Measurements from ENCODE around the gene STRA6. TPM values are rescaled to one million over a fixed set of nuclear protein-coding genes. Genes with fewer than 3 reads are reported as not detected.
A peak's percentile ranks its signal among the peaks of the same experiment; 100 is the strongest.

The STRA6 gene
- total RNA-seq, 8 experiments from 2014 or later = 1.7 to 53.9 (median 14.3) TPM

- WGBS, 10 experiments = 20 to 94% (median 47%) methylated on average over 1 to 9 of the region's 17 CpGs; no CpG with 5 or more reads in 7 of the 10 experiments
- H3K4me3 ChIP-seq = no peak overlapping the region
- peak overlapping the region in 1 of 2 donors; percentile 16 for H3K27ac ChIP-seq
- ATAC-seq (replicated peaks in 6 of 8) = peak in 5 of 8 experiments; percentile 4 to 67 (median 11)
- in situ Hi-C loops (cut with MboI; ENCODE audit: low pct_unique_long_range_greater_than_20kb in 2 of 9, low sequenced_read_pairs in 9 of 9, unreplicated experiment in 9 of 9) = no loop called here
- H3K4me1 ChIP-seq (replicated peaks in 1 of 2) = peaks cover 27 to 28% of the 10 kb centered on the region in 2 donors
Measured at GRCh38 chr15:74179983-74180880, 22.4 kb downstream of the STRA6 start.

GRCh38 chr15:74179101-74179841 is 23.3 kb downstream of the STRA6 start:
- H3K27ac ChIP-seq = no peak overlapping the region
- in situ Hi-C loops (cut with MboI; ENCODE audit: low pct_unique_long_range_greater_than_20kb in 2 of 9, low sequenced_read_pairs in 9 of 9, unreplicated experiment in 9 of 9) = no loop called here
- peak in 6 of 8 experiments; percentile 7 to 90 (median 45) for ATAC-seq (replicated peaks in 6 of 8)
- H3K4me1 ChIP-seq (replicated peaks in 1 of 2) = peaks cover 30 to 31% of the 10 kb centered on the region in 2 donors
- WGBS, 10 experiments = 0 to 100% (median 85%) methylated on average over 1 to 6 of the region's 13 CpGs; no CpG with 5 or more reads in 5 of the 10 experiments
- H3K4me3 ChIP-seq = no peak overlapping the region

GRCh38 chr15:74178326-74179100 is 24.1 kb downstream of the STRA6 start:
- peak overlapping the region in 1 of 2 donors; percentile 63 for H3K27ac ChIP-seq
- in situ Hi-C loops (cut with MboI; ENCODE audit: low pct_unique_long_range_greater_than_20kb in 2 of 9, low sequenced_read_pairs in 9 of 9, unreplicated experiment in 9 of 9) = no loop called here
- H3K4me1 ChIP-seq (replicated peaks in 1 of 2) = peaks cover 38% of the 10 kb centered on the region in 2 donors
- no peak for ATAC-seq (replicated peaks in 6 of 8)
- WGBS, 10 experiments = 40 to 100% (median 91%) methylated on average over 1 to 3 of the region's 7 CpGs; no CpG with 5 or more reads in 4 of the 10 experiments
- no peak overlapping the region for H3K4me3 ChIP-seq

GRCh38 chr15:74176262-74177214 is 26.0 kb downstream of the STRA6 start:
- peak in 1 of 8 experiments; percentile 5 for ATAC-seq (replicated peaks in 6 of 8)
- H3K27ac ChIP-seq = peak overlapping the region; percentile 69 to 84
- no peak overlapping the region for H3K4me3 ChIP-seq
- peaks cover 51 to 52% of the 10 kb centered on the region in 2 donors for H3K4me1 ChIP-seq (replicated peaks in 1 of 2)
- 49 to 100% (median 79%) methylated on average over 1 to 6 of the region's 10 CpGs; no CpG with 5 or more reads in 5 of the 10 experiments for WGBS, 10 experiments
- in situ Hi-C loops (cut with MboI; ENCODE audit: low pct_unique_long_range_greater_than_20kb in 2 of 9, low sequenced_read_pairs in 9 of 9, unreplicated experiment in 9 of 9) = no loop called here

- ATAC-seq (replicated peaks in 6 of 8) = no peak
- in situ Hi-C loops (cut with MboI; ENCODE audit: low pct_unique_long_range_greater_than_20kb in 2 of 9, low sequenced_read_pairs in 9 of 9, unreplicated experiment in 9 of 9) = no loop called here
- H3K4me3 ChIP-seq = no peak overlapping the region
- WGBS, 10 experiments = 80 to 96% (median 95%) methylated on average over 2 to 9 of the region's 45 CpGs; no CpG with 5 or more reads in 5 of the 10 experiments
- peak overlapping the region; percentile 69 to 84 for H3K27ac ChIP-seq
- peaks cover 54 to 57% of the 10 kb centered on the region in 2 donors for H3K4me1 ChIP-seq (replicated peaks in 1 of 2)
Measured at GRCh38 chr15:74175271-74176191, 27.1 kb downstream of the STRA6 start.

- 20 to 100% (median 90%) methylated on average over 1 of the region's 14 CpGs; no CpG with 5 or more reads in 6 of the 10 experiments for WGBS, 10 experiments
- in situ Hi-C loops (cut with MboI; ENCODE audit: low pct_unique_long_range_greater_than_20kb in 2 of 9, low sequenced_read_pairs in 9 of 9, unreplicated experiment in 9 of 9) = no loop called here
- no peak overlapping the region for H3K27ac ChIP-seq
- no peak for ATAC-seq (replicated peaks in 6 of 8)
- H3K4me1 ChIP-seq (replicated peaks in 1 of 2) = peaks cover 58 to 62% of the 10 kb centered on the region in 2 donors
- no peak overlapping the region for H3K4me3 ChIP-seq
Measured at GRCh38 chr15:74174958-74175253, 27.7 kb downstream of the STRA6 start.

GRCh38 chr15:74174219-74174957 is 28.2 kb downstream of the STRA6 start:
- WGBS, 10 experiments = 0 to 100% (median 88%) methylated on average over 1 to 4 of the region's 20 CpGs; no CpG with 5 or more reads in 7 of the 10 experiments
- Histone ChIP-seq H3K27ac (peak overlapping the region in 1 of 2 donors; percentile 29), H3K4me3 (no peak overlapping the region), H3K4me1 (replicated peaks in 1 of 2) (peaks cover 58 to 62% of the 10 kb centered on the region in 2 donors)
- peak in 3 of 8 experiments; percentile 8 to 62 (median 29) for ATAC-seq (replicated peaks in 6 of 8)
- in situ Hi-C loops (cut with MboI; ENCODE audit: low pct_unique_long_range_greater_than_20kb in 2 of 9, low sequenced_read_pairs in 9 of 9, unreplicated experiment in 9 of 9) = no loop called here

GRCh38 chr15:74173380-74174218 is 29.0 kb downstream of the STRA6 start, which contains the start of gene ISLR:
Gene ISLR (plus strand): TSS chr15:74173710. CDS start chr15:74174859, 1,149 bp downstream.
- in situ Hi-C loops (cut with MboI; ENCODE audit: low pct_unique_long_range_greater_than_20kb in 2 of 9, low sequenced_read_pairs in 9 of 9, unreplicated experiment in 9 of 9) = no loop called here
- WGBS, 10 experiments = 20 to 100% (median 66%) methylated on average over 1 to 5 of the region's 20 CpGs; no CpG with 5 or more reads in 4 of the 10 experiments
- Histone ChIP-seq H3K27ac (peak within 1 kb of the TSS in 1 of 2 donors; percentile 40), H3K4me1 (replicated peaks in 1 of 2) (peaks cover 60 to 63% of the 10 kb centered on the region in 2 donors), H3K4me3 (no peak within 1 kb of the TSS)
- peak in 2 of 8 experiments; percentile 16 to 20 for ATAC-seq (replicated peaks in 6 of 8)

GRCh38 chr15:74172701-74173379 is 29.7 kb downstream of the STRA6 start:
- ATAC-seq (replicated peaks in 6 of 8) = peak in 5 of 8 experiments; percentile 13 to 70 (median 55)
- no peak overlapping the region for H3K4me3 ChIP-seq
- peaks cover 57 to 64% of the 10 kb centered on the region in 2 donors for H3K4me1 ChIP-seq (replicated peaks in 1 of 2)
- peak overlapping the region in 1 of 2 donors; percentile 40 for H3K27ac ChIP-seq
- 13 to 80% (median 67%) methylated on average over 1 to 8 of the region's 13 CpGs; no CpG with 5 or more reads in 3 of the 10 experiments for WGBS, 10 experiments
- in situ Hi-C loops (cut with MboI; ENCODE audit: low pct_unique_long_range_greater_than_20kb in 2 of 9, low sequenced_read_pairs in 9 of 9, unreplicated experiment in 9 of 9) = no loop called here
